A549 (cell line): ENCODE data around the gene PTPN13. TPM values are rescaled to one million over a fixed set of nuclear protein-coding genes. Genes with fewer than 3 reads are reported as not detected.

Experiments used
- ATAC-seq, 2 experiments: fragments of 200-7000 bp in 1 of 2; fragments of >200 bp in 1 of 2; cut with Nextera tagmentation in 1 of 2; cut with Tn5 transposase in 1 of 2; 3 replicates each; pipeline versions ENCODE4 v1.8.0 to v1.9.1; 2018 to 2020; ENCODE audit warnings: mild to moderate bottlenecking in 1 of 2, moderate library complexity in 1 of 2
- CTCF ChIA-PET: fragments of 300-600 bp; sonication (Branson Sonifier 250); formaldehyde crosslinking; extraction: SDS; loops from one replicate; lab custom pipeline; 2021; ENCODE audit warnings: antibody characterized with exemption, inconsistent platforms; lab: Yijun Ruan, JAX
- POLR2A ChIA-PET: fragments of 350-600 bp; formaldehyde crosslinking; extraction: SDS; loops from one replicate; lab custom pipeline; 2021; ENCODE audit warnings: antibody characterized with exemption, inconsistent platforms; lab: Yijun Ruan, JAX
- DNase-seq, 2 experiments: peaks; one replicate each; pipeline versions ENCODE4 v3.0.0 to v3.0.0-alpha.2; 2011 to 2016; ENCODE audit warnings: low read depth in 1 of 2, low spot score in 1 of 2
- FAIRE-seq: peaks from 2 replicates; lab custom pipeline; 2011; peaks lifted over from hg19 to GRCh38; lab: Jason Lieb, UNC
- H3K27ac ChIP-seq, 2 experiments: fragments of >200 bp; sonication (Bioruptor Twin); formaldehyde crosslinking; 3 replicates each; pipeline ENCODE4 v1.5.1; 2016 to 2017
- H3K4me1 ChIP-seq: fragments of >200 bp; sonication (Bioruptor Twin); formaldehyde crosslinking; 3 replicates; pipeline ENCODE4 v1.6.1; 2016
- H3K4me2 ChIP-seq: fragments of >200 bp; sonication (Bioruptor Twin); formaldehyde crosslinking; 3 replicates; pipeline ENCODE4 v1.6.1; 2016
- H3K4me3 ChIP-seq: fragments of >200 bp; sonication (Bioruptor Twin); formaldehyde crosslinking; 3 replicates; pipeline ENCODE4 v1.5.1; 2016
- H3K9me3 ChIP-seq: fragments of >200 bp; sonication (Bioruptor Twin); formaldehyde crosslinking; 3 replicates; pipeline ENCODE4 v1.6.1; 2016
- BHLHE40 ChIP-seq: IDR thresholded peaks from 2 replicates; pipeline ENCODE4 v1.6.1; 2012; ENCODE audit warnings: low read depth, low read length, inconsistent platforms
- CBX8 ChIP-seq: fragments of 200-600 bp; sonication (generic); IDR thresholded peaks from 2 replicates; pipeline ENCODE4 v1.6.1; 2016
- EHF ChIP-seq: fragments of 250-450 bp; sonication (Bioruptor Pico); IDR thresholded peaks from 2 replicates; pipeline ENCODE4 v1.5.0; 2020; ENCODE audit warnings: mild to moderate bottlenecking
- EHMT2 ChIP-seq: fragments of 200-600 bp; sonication (generic); IDR thresholded peaks from 2 replicates; pipeline ENCODE4 v1.6.1; 2016; ENCODE audit warnings: antibody characterized with exemption, low read depth, mild to moderate bottlenecking, moderate library complexity
- FOSB ChIP-seq: fragments of 250-450 bp; sonication (Bioruptor Pico); IDR thresholded peaks from 2 replicates; pipeline ENCODE4 v1.5.0; 2020; ENCODE audit warnings: mild to moderate bottlenecking, moderate library complexity
- FOXS1 ChIP-seq: fragments of 250-450 bp; sonication (Bioruptor Pico); IDR thresholded peaks from 2 replicates; pipeline ENCODE4 v1.5.0; 2020; ENCODE audit warnings: mild to moderate bottlenecking, moderate library complexity
- HES2 ChIP-seq: fragments of >200 bp; sonication (Bioruptor Twin); formaldehyde crosslinking; IDR thresholded peaks from 2 replicates; pipeline ENCODE4 v1.6.1; 2016
- HMGXB4 ChIP-seq: fragments of 250-450 bp; sonication (Bioruptor Pico); IDR thresholded peaks from 2 replicates; pipeline ENCODE4 v1.5.0; 2021; ENCODE audit warnings: mild to moderate bottlenecking, moderate library complexity, borderline replicate concordance
- HOXA7 ChIP-seq: fragments of 250-450 bp; sonication (Bioruptor Pico); IDR thresholded peaks from 2 replicates; pipeline ENCODE4 v1.5.0; 2020; ENCODE audit warnings: mild to moderate bottlenecking, moderate library complexity
- JUN ChIP-seq, 2 experiments: fragments of >200 bp; sonication (Bioruptor Twin); formaldehyde crosslinking; IDR thresholded peaks; 2 replicates in 1 of 2; 3 replicates in 1 of 2; pipeline ENCODE4 v1.6.1; 2016 to 2017
- KDM1A ChIP-seq: fragments of 200-600 bp; sonication (generic); IDR thresholded peaks from 2 replicates; pipeline ENCODE4 v1.6.1; 2016; ENCODE audit warnings: low read depth, mild to moderate bottlenecking
- KDM5A ChIP-seq: fragments of 200-600 bp; sonication (generic); IDR thresholded peaks from 2 replicates; pipeline ENCODE4 v1.6.1; 2016; ENCODE audit warnings: antibody characterized with exemption, mild to moderate bottlenecking
- MAFK ChIP-seq: fragments of 450-650 bp; IDR thresholded peaks from 2 replicates; pipeline ENCODE4 v1.6.1; 2014; ENCODE audit not compliant: partially characterized antibody
- MAZ ChIP-seq: fragments of 150-350 bp; IDR thresholded peaks from 2 replicates; pipeline ENCODE4 v1.6.1; 2014; ENCODE audit warnings: antibody characterized with exemption, low read depth, low read length, borderline replicate concordance
- NFE2L2 ChIP-seq: fragments of 150-350 bp; conservative IDR thresholded peaks from 2 replicates; pipeline ENCODE4 v1.6.1; 2014; ENCODE audit warnings: low read length
- PHF8 ChIP-seq: fragments of 200-600 bp; sonication (generic); IDR thresholded peaks from 2 replicates; pipeline ENCODE4 v1.6.1; 2016; ENCODE audit warnings: low read depth, mild to moderate bottlenecking, antibody characterized with exemption, moderate library complexity, borderline replicate concordance
- POLR2A ChIP-seq: IDR thresholded peaks from 2 replicates; pipeline ENCODE4 v1.6.1; 2012; ENCODE audit warnings: mild to moderate bottlenecking, low read length
- RARB ChIP-seq: fragments of 250-450 bp; sonication (Bioruptor Pico); IDR thresholded peaks from 2 replicates; pipeline ENCODE4 v1.8.0; 2021; ENCODE audit warnings: mild to moderate bottlenecking, moderate library complexity
- TP53 ChIP-seq: fragments of 250-450 bp; sonication (Bioruptor Pico); IDR thresholded peaks from 2 replicates; pipeline ENCODE4 v1.5.0; 2021; ENCODE audit warnings: mild to moderate bottlenecking, moderate library complexity
- ZFP36 ChIP-seq: fragments of 450-650 bp; IDR thresholded peaks from 2 replicates; pipeline ENCODE4 v1.6.1; 2014; ENCODE audit warnings: borderline replicate concordance; ENCODE audit not compliant: partially characterized antibody
- ZNF302 ChIP-seq: fragments of 250-450 bp; sonication (Bioruptor Pico); IDR thresholded peaks from 2 replicates; pipeline ENCODE4 v1.9.0; 2021; ENCODE audit warnings: inconsistent platforms, mild to moderate bottlenecking, moderate library complexity
- WGBS: methylation state at CpG from one replicate; pipeline ENCODE4 v1.1.6; 2017; ENCODE audit errors: missing lambda C conversion rate; 5-methylcytosine and 5-hydroxymethylcytosine counted together
- polyA plus RNA-seq, 4 experiments: library from polyadenylated mRNA; depleted of rRNA in 3 of 4; stranded (reverse); fragments of >200 nt; fragmentation: RNase III in 1 of 4; extraction: RNeasy Plus Mini Kit Qiagen cat#74134 plus additional on column Dnase treatment in 1 of 4; gene quantifications; 2 replicates in 3 of 4; 3 replicates in 1 of 4; pipeline ENCODE4 v1.2.3, GENCODE V29; 2011 to 2017
- TF ChIP-seq, protein P1 (sequence below): fragments of >200 bp; sonication (Bioruptor Twin); formaldehyde crosslinking; IDR thresholded peaks from 3 replicates; pipeline ENCODE4 v1.6.1; 2016
- TF ChIP-seq, protein P2 (sequence below): IDR thresholded peaks from 2 replicates; pipeline ENCODE4 v1.6.1; 2012; ENCODE audit warnings: low read depth, borderline replicate concordance
- TF ChIP-seq, protein P3 (sequence below): fragments of 450-650 bp; IDR thresholded peaks from 2 replicates; pipeline ENCODE4 v1.6.1; 2014; ENCODE audit warnings: antibody characterized with exemption

PTPN13 gene
- polyA plus RNA-seq, 2 of the 4 experiments (the other 2 are of a cell fraction), result 10.4 to 13.3 TPM

DNA sequence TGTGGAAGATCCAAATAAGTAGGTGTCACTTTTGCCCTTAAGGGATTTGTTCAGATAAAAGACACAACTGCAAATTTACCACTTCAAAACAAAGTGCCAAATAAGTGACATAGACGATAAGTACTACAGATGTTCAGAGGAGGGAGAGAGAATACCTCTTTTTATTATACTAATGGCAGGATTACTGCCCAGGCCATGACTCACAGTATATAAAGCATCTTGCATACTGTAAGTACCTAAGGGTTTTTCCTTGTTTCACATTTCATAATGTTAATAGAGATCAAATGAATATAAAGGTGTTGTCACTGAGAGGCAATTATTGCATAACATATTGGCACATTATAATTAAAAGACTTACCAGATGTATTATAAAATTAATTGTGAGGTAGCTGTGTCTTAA is 46.4 kb downstream of the PTPN13 start:
- POLR2A ChIA-PET, result no interaction called here
- H3K27ac ChIP-seq, result no peak overlapping the region
- H3K9me3 ChIP-seq, result no peaks in the 10 kb centered on the region
- H3K4me2 ChIP-seq, result no peak overlapping the region
- no peak for FAIRE-seq
- ATAC-seq, result no peak
- TF ChIP-seq KDM5A (no peak), KDM1A (no peak), EHF (CRISPR knock-in tag) (no peak), MAFK (no peak), ZFP36 (no peak), HOXA7 (CRISPR knock-in tag) (no peak)
- CTCF ChIA-PET, result no interaction called here
- H3K4me3 ChIP-seq, result no peak overlapping the region
- DNase-seq, result no peak
- WGBS, result 61% methylated on average over 1 of the region's 1 CpG
- H3K4me1 ChIP-seq, result no peaks in the 10 kb centered on the region

DNA sequence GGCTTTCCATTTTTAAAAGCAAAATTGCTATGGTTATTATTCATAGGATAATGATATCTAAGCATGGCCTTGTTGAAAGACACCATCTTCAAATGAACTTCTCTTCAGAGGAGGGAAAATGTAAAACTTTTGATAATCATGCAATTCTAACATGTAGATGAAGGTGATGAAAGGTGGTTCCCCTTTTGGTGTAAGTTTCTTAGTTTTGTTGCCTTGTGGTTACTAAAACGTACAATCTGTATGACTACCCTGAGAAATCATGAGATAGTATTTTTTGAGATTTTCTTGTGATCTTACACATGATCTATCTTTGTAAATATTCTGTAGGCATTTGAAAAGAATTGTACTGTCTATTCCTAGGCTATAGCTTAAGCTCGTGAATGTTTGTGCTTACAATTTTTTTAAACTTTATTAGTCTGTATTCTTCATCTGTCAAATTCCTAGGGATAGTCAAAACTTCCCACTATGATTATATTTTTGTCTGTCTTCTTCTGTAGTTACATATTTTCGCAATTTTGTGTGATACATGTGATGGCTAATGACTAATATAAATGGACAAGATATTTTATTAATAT is 47.5 kb downstream of the PTPN13 start:
- FAIRE-seq, result no peak

DNA sequence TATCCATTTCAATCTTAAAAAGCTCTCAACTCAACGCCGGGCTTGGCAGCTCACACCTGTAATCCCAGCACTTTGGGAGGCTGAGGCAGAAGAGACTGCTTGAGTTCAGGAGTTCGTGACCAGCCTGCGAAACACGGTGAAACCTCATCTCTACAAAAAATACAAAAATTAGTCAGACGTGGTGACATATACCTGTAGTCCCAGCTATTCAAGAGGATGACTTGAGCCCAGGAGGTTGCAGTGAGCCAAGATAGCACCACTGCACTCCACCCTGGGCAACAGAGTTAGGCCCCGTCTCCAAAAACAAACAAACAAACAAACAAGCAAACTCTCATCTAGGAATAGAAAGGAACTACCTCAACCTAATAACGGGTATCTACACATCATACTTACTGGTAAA is 50.8 kb downstream of the PTPN13 start:
- WGBS, result 81% methylated on average over 8 of the region's 8 CpGs
- Histone ChIP-seq H3K9me3 (peaks cover 12% of the 10 kb centered on the region; the same call in 2 of the 3 replicates), H3K4me3 (no peak overlapping the region), H3K27ac (no peak overlapping the region), H3K4me2 (no peak overlapping the region), H3K4me1 (no peaks in the 10 kb centered on the region)
- CTCF ChIA-PET, result no interaction called here
- TF ChIP-seq HMGXB4 (no peak), EHMT2 (no peak), HES2 (no peak), POLR2A (no peak), BHLHE40 (no peak), FOSB (CRISPR knock-in tag) (no peak)
- TF ChIP-seq, protein P1, sequence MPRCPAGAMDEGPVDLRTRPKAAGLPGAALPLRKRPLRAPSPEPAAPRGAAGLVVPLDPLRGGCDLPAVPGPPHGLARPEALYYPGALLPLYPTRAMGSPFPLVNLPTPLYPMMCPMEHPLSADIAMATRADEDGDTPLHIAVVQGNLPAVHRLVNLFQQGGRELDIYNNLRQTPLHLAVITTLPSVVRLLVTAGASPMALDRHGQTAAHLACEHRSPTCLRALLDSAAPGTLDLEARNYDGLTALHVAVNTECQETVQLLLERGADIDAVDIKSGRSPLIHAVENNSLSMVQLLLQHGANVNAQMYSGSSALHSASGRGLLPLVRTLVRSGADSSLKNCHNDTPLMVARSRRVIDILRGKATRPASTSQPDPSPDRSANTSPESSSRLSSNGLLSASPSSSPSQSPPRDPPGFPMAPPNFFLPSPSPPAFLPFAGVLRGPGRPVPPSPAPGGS, result no peak
- no peak for DNase-seq
- FAIRE-seq, result no peak
- ATAC-seq, result no peak
- POLR2A ChIA-PET, result no interaction called here

More for the DNA sequence above, 47.5 kb downstream of the PTPN13 start:
- H3K4me2 ChIP-seq, result no peak overlapping the region
- TF ChIP-seq FOXS1 (CRISPR knock-in tag), result no peak
- TF ChIP-seq CBX8, result no peak
- no peak for TF ChIP-seq HMGXB4
- TF ChIP-seq TP53, result no peak
- TF ChIP-seq JUN (IDR thresholded peaks at IDR 0.05), result no peak
- no peak for TF ChIP-seq NFE2L2
- TF ChIP-seq BHLHE40, result no peak
- TF ChIP-seq ZNF302 (CRISPR knock-in tag), result no peak
- no peak for TF ChIP-seq MAZ
- TF ChIP-seq, protein P2, sequence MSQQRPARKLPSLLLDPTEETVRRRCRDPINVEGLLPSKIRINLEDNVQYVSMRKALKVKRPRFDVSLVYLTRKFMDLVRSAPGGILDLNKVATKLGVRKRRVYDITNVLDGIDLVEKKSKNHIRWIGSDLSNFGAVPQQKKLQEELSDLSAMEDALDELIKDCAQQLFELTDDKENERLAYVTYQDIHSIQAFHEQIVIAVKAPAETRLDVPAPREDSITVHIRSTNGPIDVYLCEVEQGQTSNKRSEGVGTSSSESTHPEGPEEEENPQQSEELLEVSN, result no peak
- TF ChIP-seq PHF8, result no peak
- no peak for TF ChIP-seq HES2
- TF ChIP-seq KDM1A, result no peak
- TF ChIP-seq, protein P3, sequence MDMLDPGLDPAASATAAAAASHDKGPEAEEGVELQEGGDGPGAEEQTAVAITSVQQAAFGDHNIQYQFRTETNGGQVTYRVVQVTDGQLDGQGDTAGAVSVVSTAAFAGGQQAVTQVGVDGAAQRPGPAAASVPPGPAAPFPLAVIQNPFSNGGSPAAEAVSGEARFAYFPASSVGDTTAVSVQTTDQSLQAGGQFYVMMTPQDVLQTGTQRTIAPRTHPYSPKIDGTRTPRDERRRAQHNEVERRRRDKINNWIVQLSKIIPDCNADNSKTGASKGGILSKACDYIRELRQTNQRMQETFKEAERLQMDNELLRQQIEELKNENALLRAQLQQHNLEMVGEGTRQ, result no peak
- no peak for TF ChIP-seq EHMT2
- no peak for TF ChIP-seq RARB (CRISPR knock-in tag)
- WGBS, result 90% methylated on average over 3 of the region's 3 CpGs
- H3K4me1 ChIP-seq, result no peaks in the 10 kb centered on the region
- DNase-seq (no peak), ATAC-seq (no peak)
- H3K9me3 ChIP-seq, result no peaks in the 10 kb centered on the region
- ChIA-PET POLR2A (no interaction called here), CTCF (no interaction called here)
- H3K27ac ChIP-seq, result no peak overlapping the region
- no peak overlapping the region for H3K4me3 ChIP-seq
